Measurements from ENCODE around the gene FAM76A.
"Not testable (repeated sequence)": the region's sequence is repeated elsewhere in the genome, so short reads cannot be mapped to it uniquely, and the experiment has no call there.

The FAM76A gene

GRCh38 chr1:27774654-27775053 is 48.9 kb downstream of the FAM76A start:
- no peak for DNase-seq (ENCODE audit: extremely low read depth in 1 of 2, low read depth in 1 of 2)

- DNase-seq (ENCODE audit: extremely low read depth in 1 of 2, low read depth in 1 of 2) = not testable (repeated sequence)
These were observed 49.6 kb downstream of the FAM76A start for GRCh38 chr1:27775336-27775735.

- not testable (repeated sequence) for DNase-seq (ENCODE audit: extremely low read depth in 1 of 2, low read depth in 1 of 2)
These were observed 50.5 kb downstream of the FAM76A start for GRCh38 chr1:27776276-27776675.

- DNase-seq (ENCODE audit: extremely low read depth in 1 of 2, low read depth in 1 of 2) = no peak
These were observed 52.3 kb downstream of the FAM76A start for GRCh38 chr1:27778056-27778455.

- DNase-seq (ENCODE audit: extremely low read depth in 1 of 2, low read depth in 1 of 2) = no peak
These were observed 53.4 kb downstream of the FAM76A start for GRCh38 chr1:27779122-27779521.

- no peak for DNase-seq (ENCODE audit: extremely low read depth in 1 of 2, low read depth in 1 of 2)
These were observed 57.2 kb downstream of the FAM76A start for GRCh38 chr1:27782950-27783349.

GRCh38 chr1:27784700-27785099 is 58.9 kb downstream of the FAM76A start:
- no peak for DNase-seq (ENCODE audit: extremely low read depth in 1 of 2, low read depth in 1 of 2)

- DNase-seq (ENCODE audit: extremely low read depth in 1 of 2, low read depth in 1 of 2) = no peak
These were observed 60.2 kb downstream of the FAM76A start for GRCh38 chr1:27785781-27786455.

GRCh38 chr1:27787895-27788294 is 62.1 kb downstream of the FAM76A start:
- DNase-seq (ENCODE audit: extremely low read depth in 1 of 2, low read depth in 1 of 2) = no peak

- DNase-seq (ENCODE audit: extremely low read depth in 1 of 2, low read depth in 1 of 2) = no peak
These were observed 63.8 kb downstream of the FAM76A start for GRCh38 chr1:27789540-27790041.

- not testable (repeated sequence) for DNase-seq (ENCODE audit: extremely low read depth in 1 of 2, low read depth in 1 of 2)
These were observed 64.5 kb downstream of the FAM76A start for GRCh38 chr1:27790270-27790669.

GRCh38 chr1:27795601-27796000 is 69.8 kb downstream of the FAM76A start:
- no peak for DNase-seq (ENCODE audit: extremely low read depth in 1 of 2, low read depth in 1 of 2)

- DNase-seq (ENCODE audit: extremely low read depth in 1 of 2, low read depth in 1 of 2) = no peak
These were observed 79.0 kb downstream of the FAM76A start for GRCh38 chr1:27804791-27805190.

- no peak for DNase-seq (ENCODE audit: extremely low read depth in 1 of 2, low read depth in 1 of 2)
These were observed 81.0 kb downstream of the FAM76A start for GRCh38 chr1:27806758-27807157.

GRCh38 chr1:27807385-27807784 is 81.6 kb downstream of the FAM76A start:
- no peak for DNase-seq (ENCODE audit: extremely low read depth in 1 of 2, low read depth in 1 of 2)

GRCh38 chr1:27808131-27808530 is 82.4 kb downstream of the FAM76A start:
- not testable (repeated sequence) for DNase-seq (ENCODE audit: extremely low read depth in 1 of 2, low read depth in 1 of 2)

GRCh38 chr1:27809883-27810282 is 84.1 kb downstream of the FAM76A start:
- DNase-seq (ENCODE audit: extremely low read depth in 1 of 2, low read depth in 1 of 2) = no peak

- DNase-seq (ENCODE audit: extremely low read depth in 1 of 2, low read depth in 1 of 2) = no peak
These were observed 86.2 kb downstream of the FAM76A start for GRCh38 chr1:27811741-27812500.
